ENCODE measurements around the gene AFF1.

AFF1 gene

GRCh38 chr4:87166296-87166854 lies 231.6 kb downstream of the AFF1 start:
- FAIRE-seq, result no peak

DNA sequence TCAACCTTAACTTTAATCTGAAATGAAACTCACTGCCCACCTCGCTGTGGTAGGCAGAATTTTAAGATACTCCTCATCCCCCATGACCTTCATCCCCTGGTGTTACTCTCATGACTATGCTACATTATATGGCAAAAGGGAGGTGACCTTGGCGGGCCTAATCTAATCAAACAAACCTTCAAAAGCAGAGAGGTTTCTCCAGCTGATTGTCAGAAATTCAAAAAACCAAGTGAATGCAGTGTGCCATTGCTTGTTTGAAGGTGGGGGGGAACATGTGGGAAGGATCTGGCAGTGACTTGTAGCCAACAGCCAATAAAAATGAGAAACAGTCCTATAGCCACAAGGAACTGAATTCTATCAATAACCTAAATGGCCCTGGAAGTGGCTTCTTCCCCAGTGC lies 237.1 kb downstream of the AFF1 start:
- no peak for FAIRE-seq

GRCh38 chr4:87174672-87175071 lies 239.9 kb downstream of the AFF1 start:
- no peak for FAIRE-seq

DNA sequence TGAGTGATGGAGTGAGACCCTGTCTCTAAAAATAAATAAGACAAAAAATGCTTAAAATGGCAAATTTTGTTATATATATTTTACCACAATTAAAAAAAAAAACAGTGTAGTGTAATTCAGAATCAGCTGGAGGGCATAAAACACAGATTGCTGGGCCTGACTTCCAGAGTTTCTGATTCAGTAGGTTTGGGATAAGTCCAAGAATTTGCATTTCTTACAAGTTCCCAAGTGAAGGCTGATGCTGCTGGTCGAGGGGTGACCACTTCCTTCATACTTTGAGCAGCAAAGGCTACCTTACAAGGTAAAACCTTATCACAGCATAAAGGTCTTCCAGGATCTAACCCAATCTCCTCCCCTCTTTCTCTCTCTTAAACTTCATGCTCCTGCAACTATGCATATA lies 244.9 kb downstream of the AFF1 start:
- FAIRE-seq, result no peak

GRCh38 chr4:87180767-87181166 lies 246.0 kb downstream of the AFF1 start:
- FAIRE-seq, result no peak

DNA sequence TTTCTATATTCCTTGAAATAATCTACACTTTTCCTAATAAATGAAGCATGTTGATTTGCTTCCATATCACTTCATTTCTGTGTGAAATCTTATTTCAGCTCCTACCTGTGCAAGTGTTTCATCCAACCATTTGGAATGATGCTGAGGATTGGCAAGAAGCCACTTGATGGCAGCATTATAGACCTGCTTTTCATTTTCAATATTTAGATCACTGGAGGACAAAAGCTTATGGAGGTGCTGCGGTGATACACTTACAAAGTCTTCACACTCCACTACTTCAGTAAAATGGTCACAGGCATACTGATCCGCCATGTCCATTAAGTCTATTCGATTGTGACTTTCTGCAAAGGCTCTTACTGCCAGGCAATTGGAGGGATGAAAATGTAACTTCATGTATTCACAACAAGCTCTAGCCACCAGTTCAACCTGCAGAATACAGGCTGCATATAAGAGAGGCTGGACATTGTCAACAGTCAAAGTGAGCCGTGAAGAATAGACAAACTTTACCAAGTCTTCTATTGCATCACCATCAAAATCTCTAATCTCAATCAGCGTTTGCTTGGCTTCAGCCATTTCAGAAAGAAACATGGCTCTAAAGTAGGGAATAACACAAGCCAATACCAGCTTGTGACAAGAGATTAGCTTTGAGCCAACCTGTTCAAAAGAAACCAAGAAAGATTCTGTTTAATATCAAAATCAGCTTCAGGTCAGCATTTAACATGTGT lies 250.5 kb downstream of the AFF1 start:
- FAIRE-seq, result no peak

DNA sequence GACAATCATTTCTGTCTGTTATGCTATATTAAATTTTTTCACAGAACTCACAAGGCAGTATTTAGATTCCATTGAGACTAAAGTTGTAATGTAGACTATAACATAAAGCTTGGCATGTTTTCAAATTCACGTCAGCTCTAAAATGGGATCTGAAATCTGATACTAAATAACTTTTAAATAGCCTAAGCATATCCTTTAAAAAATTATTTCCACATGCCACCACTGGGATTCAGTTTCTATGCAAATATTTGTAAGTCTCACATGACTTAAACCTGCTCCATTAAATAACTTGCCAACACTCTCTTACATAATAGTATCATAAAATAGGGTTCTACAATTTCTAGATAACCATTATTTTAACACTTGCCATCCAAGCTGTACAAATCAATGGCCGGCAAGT lies 253.2 kb downstream of the AFF1 start:
- FAIRE-seq, result no peak

- FAIRE-seq, result no peak
These were observed 254.1 kb downstream of the AFF1 start for GRCh38 chr4:87188932-87189331.

All from colon (tissue), 2 donors.